ENCODE measurements around the gene SLC11A2.
"Not testable (repeated sequence)": the region's sequence is repeated elsewhere in the genome, so short reads cannot be mapped to it uniquely, and the experiment has no call there.

SLC11A2 gene

DNA sequence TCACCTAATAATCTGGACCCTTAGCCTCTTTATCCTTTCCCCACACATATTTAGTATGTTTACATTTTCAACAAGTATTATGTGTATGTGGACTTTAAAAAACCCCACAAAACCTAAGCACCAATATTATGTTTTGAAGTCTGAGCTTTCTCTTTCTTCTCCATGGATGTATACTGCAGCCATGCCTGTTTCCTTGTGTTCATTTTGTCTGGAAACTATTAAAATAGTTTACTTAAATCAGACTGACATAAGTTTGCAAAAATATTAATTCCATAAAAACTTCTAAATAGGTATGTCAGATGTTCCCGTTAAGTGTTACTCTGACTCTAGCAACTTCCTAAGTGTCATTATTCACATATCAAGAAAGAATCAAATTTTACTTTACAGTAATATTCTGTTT, 70.9 kb downstream of the SLC11A2 start:
- TF ChIP-seq SUZ12 (IDR thresholded peaks at IDR 0.05; ENCODE audit: extremely low read depth, insufficient read depth, insufficient read length): no peak
- H3K4me1 ChIP-seq (ENCODE audit: insufficient read depth, insufficient read length): no peaks in the 10 kb centered on the region

DNA sequence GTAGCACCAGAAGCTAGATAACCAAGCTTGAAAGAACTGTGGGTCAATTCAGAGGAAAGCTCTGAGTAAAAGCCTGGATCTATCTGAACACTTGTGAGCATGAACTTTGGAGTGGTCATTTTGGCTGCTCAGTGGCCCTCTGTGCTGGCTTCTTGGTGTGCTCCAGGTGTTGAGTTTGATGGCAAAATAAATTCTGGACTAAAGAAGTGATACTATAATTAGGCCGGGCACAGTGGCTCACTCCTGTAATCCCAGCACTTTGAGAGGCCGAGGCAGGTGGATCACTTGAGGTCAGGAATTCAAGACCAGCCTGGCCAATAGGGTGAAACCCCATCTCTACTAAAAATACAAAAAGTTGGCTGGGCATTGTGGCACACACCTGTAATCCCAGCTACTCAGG, 71.4 kb downstream of the SLC11A2 start:
- H3K27me3 ChIP-seq (ENCODE audit: insufficient read depth, insufficient read length); H3K9ac ChIP-seq (ENCODE audit: insufficient read length, low read depth); H3K36me3 ChIP-seq (ENCODE audit: insufficient read depth, insufficient read length, low read length); H3K4me1 ChIP-seq (ENCODE audit: insufficient read depth, insufficient read length); DNase-seq (ENCODE audit: low read depth, low spot score); H3K4me3 ChIP-seq (ENCODE audit: insufficient read length, low read depth); H3K9me3 ChIP-seq (ENCODE audit: insufficient read depth, low read length): not testable (repeated sequence)

More for the DNA sequence above, 70.9 kb downstream of the SLC11A2 start:
- no peaks in the 10 kb centered on the region for H3K9me3 ChIP-seq (ENCODE audit: insufficient read depth, low read length)
- DNase-seq (ENCODE audit: low read depth, low spot score): no peak
- H3K36me3 ChIP-seq (ENCODE audit: insufficient read depth, insufficient read length, low read length): no peaks in the 10 kb centered on the region
- no peak overlapping the region for H3K4me3 ChIP-seq (ENCODE audit: insufficient read length, low read depth)
- no peak overlapping the region for H3K9ac ChIP-seq (ENCODE audit: insufficient read length, low read depth)
- H3K27me3 ChIP-seq (ENCODE audit: insufficient read depth, insufficient read length): no peaks in the 10 kb centered on the region

DNA sequence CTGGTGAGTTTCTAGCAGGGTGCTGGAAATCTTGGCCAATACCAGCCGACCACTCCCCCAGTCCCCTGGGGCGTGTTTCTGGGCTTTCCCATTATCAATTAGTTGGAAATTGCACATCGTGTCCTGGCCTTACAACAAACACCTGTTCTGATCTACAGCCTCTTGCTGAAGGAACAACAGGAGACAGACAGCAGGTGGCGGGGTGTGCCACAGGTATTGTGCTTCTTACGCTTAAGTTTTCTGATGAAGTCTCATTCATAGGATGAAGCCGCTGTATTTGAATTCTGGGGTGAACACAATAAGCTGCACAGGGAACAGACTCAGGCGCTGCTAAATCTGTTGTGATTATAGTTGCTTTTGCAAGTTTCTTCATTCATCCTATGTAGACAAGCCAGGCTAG, 73.1 kb downstream of the SLC11A2 start:
- Histone ChIP-seq H3K36me3 (ENCODE audit: insufficient read depth, insufficient read length, low read length) (no peaks in the 10 kb centered on the region), H3K4me1 (ENCODE audit: insufficient read depth, insufficient read length) (no peaks in the 10 kb centered on the region), H3K4me3 (ENCODE audit: insufficient read length, low read depth) (no peak overlapping the region), H3K27me3 (ENCODE audit: insufficient read depth, insufficient read length) (no peaks in the 10 kb centered on the region), H3K9ac (ENCODE audit: insufficient read length, low read depth) (no peak overlapping the region), H3K9me3 (ENCODE audit: insufficient read depth, low read length) (no peaks in the 10 kb centered on the region; the same call in 1 of the 2 replicates)
- TF ChIP-seq YY1 (IDR thresholded peaks at IDR 0.05; ENCODE audit: insufficient read depth, insufficient read length): no peak
- no peak for TF ChIP-seq SUZ12 (IDR thresholded peaks at IDR 0.05; ENCODE audit: extremely low read depth, insufficient read depth, insufficient read length)
- TF ChIP-seq ZNF274 (IDR thresholded peaks at IDR 0.05; ENCODE audit: low read depth, low read length): no peak
- DNase-seq (ENCODE audit: low read depth, low spot score): no peak

DNA sequence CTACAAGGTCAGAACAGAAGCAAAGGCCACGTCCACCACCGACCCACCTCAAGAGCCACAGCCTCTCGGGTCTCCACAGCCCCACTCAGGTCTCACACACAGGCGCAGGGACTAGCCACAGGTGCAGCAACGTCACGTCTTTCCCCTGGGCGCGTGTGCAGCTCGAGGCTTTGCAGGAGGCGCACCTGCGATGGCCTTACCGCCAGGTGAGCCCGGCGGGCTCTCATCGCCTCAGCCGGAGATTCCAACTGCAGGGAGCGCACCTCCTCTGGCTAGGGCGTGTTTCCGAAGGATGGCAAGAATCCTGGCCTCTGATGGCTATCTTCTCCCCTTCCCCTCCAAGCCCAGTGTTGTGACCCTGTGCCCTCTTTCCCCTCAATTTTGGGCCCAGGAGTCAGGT, 73.7 kb downstream of the SLC11A2 start, which contains the start of gene HIGD1C:
Gene HIGD1C (plus strand): TSS at position 35 of the 400 bp plus-strand sequence. CDS start 1,455 bp downstream, outside the sequence.
- H3K36me3 ChIP-seq (ENCODE audit: insufficient read depth, insufficient read length, low read length): no peaks in the 10 kb centered on the region
- no peaks in the 10 kb centered on the region for H3K27me3 ChIP-seq (ENCODE audit: insufficient read depth, insufficient read length)
- no peak for DNase-seq (ENCODE audit: low read depth, low spot score)
- H3K9me3 ChIP-seq (ENCODE audit: insufficient read depth, low read length): no peaks in the 10 kb centered on the region; the same call in 1 of the 2 replicates
- TF ChIP-seq ZNF274 (IDR thresholded peaks at IDR 0.05; ENCODE audit: low read depth, low read length) (no peak), SUZ12 (IDR thresholded peaks at IDR 0.05; ENCODE audit: extremely low read depth, insufficient read depth, insufficient read length) (no peak), YY1 (IDR thresholded peaks at IDR 0.05; ENCODE audit: insufficient read depth, insufficient read length) (no peak)
- no peaks in the 10 kb centered on the region for H3K4me1 ChIP-seq (ENCODE audit: insufficient read depth, insufficient read length)
- no peak within 1 kb of the TSS for H3K9ac ChIP-seq (ENCODE audit: insufficient read length, low read depth)
- H3K4me3 ChIP-seq (ENCODE audit: insufficient read length, low read depth): no peak within 1 kb of the TSS

DNA sequence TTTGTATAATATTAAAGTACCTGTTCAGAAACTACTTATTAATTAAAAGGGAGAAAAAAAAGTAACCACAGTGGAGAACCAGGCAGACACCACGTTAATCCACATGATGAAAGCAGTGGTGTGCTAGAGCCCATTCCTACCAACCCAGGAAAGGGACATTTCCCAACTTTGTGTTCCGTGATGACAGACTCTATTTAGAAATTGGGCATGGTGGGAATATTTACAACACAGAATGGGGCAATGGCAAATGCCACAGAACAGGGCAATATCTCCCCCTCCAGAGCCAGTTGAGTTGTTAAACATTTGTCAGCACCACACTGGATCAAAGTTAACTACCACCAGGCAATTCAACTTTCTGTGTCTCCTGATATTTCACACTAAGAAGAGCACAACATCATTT, 75.1 kb downstream of the SLC11A2 start:
- no peak overlapping the region for H3K9ac ChIP-seq (ENCODE audit: insufficient read length, low read depth)
- H3K4me3 ChIP-seq (ENCODE audit: insufficient read length, low read depth): no peak overlapping the region
- no peaks in the 10 kb centered on the region for H3K4me1 ChIP-seq (ENCODE audit: insufficient read depth, insufficient read length)
- TF ChIP-seq SUZ12 (IDR thresholded peaks at IDR 0.05; ENCODE audit: extremely low read depth, insufficient read depth, insufficient read length): no peak
- no peak for TF ChIP-seq ZNF274 (IDR thresholded peaks at IDR 0.05; ENCODE audit: low read depth, low read length)
- TF ChIP-seq YY1 (IDR thresholded peaks at IDR 0.05; ENCODE audit: insufficient read depth, insufficient read length): no peak
- H3K36me3 ChIP-seq (ENCODE audit: insufficient read depth, insufficient read length, low read length): no peaks in the 10 kb centered on the region
- H3K9me3 ChIP-seq (ENCODE audit: insufficient read depth, low read length): no peaks in the 10 kb centered on the region; the same call in 1 of the 2 replicates
- H3K27me3 ChIP-seq (ENCODE audit: insufficient read depth, insufficient read length): no peaks in the 10 kb centered on the region
- no peak for DNase-seq (ENCODE audit: low read depth, low spot score)

DNA sequence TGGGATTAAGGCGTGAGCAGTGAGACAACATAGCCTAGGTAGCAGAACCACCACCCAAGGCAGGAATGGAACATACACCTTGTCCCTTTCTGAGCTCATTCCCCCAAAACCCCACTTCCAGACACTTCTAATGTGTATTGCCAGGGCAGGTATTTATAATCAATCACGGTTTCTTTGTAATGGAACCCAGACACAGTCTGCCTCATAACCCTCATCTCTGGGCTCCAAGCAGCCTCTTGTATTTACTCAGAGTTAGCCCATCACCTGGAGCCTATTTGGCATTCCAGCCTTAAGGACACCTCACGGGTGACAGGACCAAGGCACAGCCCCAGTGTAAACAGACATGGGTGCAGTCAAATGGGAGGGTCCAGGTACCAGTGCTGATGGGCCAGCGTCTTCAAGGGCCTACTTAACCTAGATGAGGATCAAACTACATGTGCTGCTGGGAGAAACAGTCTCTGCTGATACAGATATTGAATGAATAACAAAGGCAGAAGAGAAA, 76.3 kb downstream of the SLC11A2 start:
- TF ChIP-seq YY1 (IDR thresholded peaks at IDR 0.05; ENCODE audit: insufficient read depth, insufficient read length): no peak
- TF ChIP-seq ZNF274 (IDR thresholded peaks at IDR 0.05; ENCODE audit: low read depth, low read length): no peak
- no peak for TF ChIP-seq SUZ12 (IDR thresholded peaks at IDR 0.05; ENCODE audit: extremely low read depth, insufficient read depth, insufficient read length)
- no peak overlapping the region for H3K9ac ChIP-seq (ENCODE audit: insufficient read length, low read depth)
- H3K9me3 ChIP-seq (ENCODE audit: insufficient read depth, low read length): no peaks in the 10 kb centered on the region; the same call in 1 of the 2 replicates
- no peak overlapping the region for H3K4me3 ChIP-seq (ENCODE audit: insufficient read length, low read depth)
- H3K4me1 ChIP-seq (ENCODE audit: insufficient read depth, insufficient read length): no peaks in the 10 kb centered on the region
- no peak for DNase-seq (ENCODE audit: low read depth, low spot score)
- H3K27me3 ChIP-seq (ENCODE audit: insufficient read depth, insufficient read length): no peaks in the 10 kb centered on the region
- H3K36me3 ChIP-seq (ENCODE audit: insufficient read depth, insufficient read length, low read length): no peaks in the 10 kb centered on the region

DNA sequence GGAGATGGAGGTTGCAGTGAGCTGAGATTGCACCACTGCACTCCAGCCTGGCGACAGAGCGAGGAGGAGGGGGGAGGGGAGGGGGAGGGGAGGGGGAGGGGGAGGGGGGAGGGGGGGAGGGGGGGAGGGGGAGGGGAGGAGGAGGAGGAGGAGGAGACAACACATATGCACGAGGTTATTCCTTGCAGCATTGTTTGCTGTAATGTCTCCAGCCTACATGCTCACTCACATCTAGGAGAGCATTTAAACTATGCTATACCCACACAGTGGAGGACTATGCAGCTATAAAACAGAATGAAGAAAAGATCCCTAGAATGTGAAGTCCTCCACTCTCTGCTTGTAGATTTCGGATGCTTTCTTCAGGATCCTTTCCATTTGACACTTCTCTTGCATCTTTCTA, 77.4 kb downstream of the SLC11A2 start:
- TF ChIP-seq ZNF274 (IDR thresholded peaks at IDR 0.05; ENCODE audit: low read depth, low read length) (no peak), SUZ12 (IDR thresholded peaks at IDR 0.05; ENCODE audit: extremely low read depth, insufficient read depth, insufficient read length) (no peak), YY1 (IDR thresholded peaks at IDR 0.05; ENCODE audit: insufficient read depth, insufficient read length) (no peak)
- Histone ChIP-seq H3K36me3 (ENCODE audit: insufficient read depth, insufficient read length, low read length) (no peaks in the 10 kb centered on the region), H3K27me3 (ENCODE audit: insufficient read depth, insufficient read length) (no peaks in the 10 kb centered on the region), H3K9ac (ENCODE audit: insufficient read length, low read depth) (no peak overlapping the region), H3K9me3 (ENCODE audit: insufficient read depth, low read length) (no peaks in the 10 kb centered on the region; the same call in 1 of the 2 replicates), H3K4me1 (ENCODE audit: insufficient read depth, insufficient read length) (no peaks in the 10 kb centered on the region), H3K4me3 (ENCODE audit: insufficient read length, low read depth) (no peak overlapping the region)
- DNase-seq (ENCODE audit: low read depth, low spot score): no peak
